Glutamatergic neuron (in vitro differentiated cells): Measurements from ENCODE around the gene SLC27A5. TPM values are rescaled to one million over a fixed set of nuclear protein-coding genes. Genes with fewer than 3 reads are reported as not detected.
"Not testable (repeated sequence)": the region's sequence is repeated elsewhere in the genome, so short reads cannot be mapped to it uniquely, and the experiment has no call there.

ENCODE experiments used
- DNase-seq: peaks from one replicate; pipeline ENCODE4 v3.0.0; 2022
- H3K27ac Mint-ChIP-seq: one replicate; pipeline ENCODE4 v1.8.0; 2020; ENCODE audit warnings: mild to moderate bottlenecking, mixed read lengths, inconsistent platforms; ENCODE audit not compliant: unreplicated experiment
- H3K27me3 Mint-ChIP-seq: one replicate; pipeline ENCODE4 v1.8.0; 2020; ENCODE audit warnings: mild to moderate bottlenecking, moderate library complexity, mixed read lengths, inconsistent platforms; ENCODE audit not compliant: unreplicated experiment
- H3K36me3 Mint-ChIP-seq: one replicate; pipeline ENCODE4 v1.8.0; 2020; ENCODE audit warnings: mild to moderate bottlenecking, mixed read lengths, inconsistent platforms; ENCODE audit not compliant: unreplicated experiment
- H3K4me1 Mint-ChIP-seq: one replicate; pipeline ENCODE4 v1.8.0; 2020; ENCODE audit warnings: mild to moderate bottlenecking, low read depth, mixed read lengths, inconsistent platforms; ENCODE audit not compliant: unreplicated experiment
- H3K4me3 Mint-ChIP-seq: one replicate; pipeline ENCODE4 v1.8.0; 2020; ENCODE audit warnings: mild to moderate bottlenecking, mixed read lengths, inconsistent platforms; ENCODE audit not compliant: unreplicated experiment
- H3K9me3 Mint-ChIP-seq: one replicate; pipeline ENCODE4 v1.8.0; 2020; ENCODE audit warnings: mild to moderate bottlenecking, moderate library complexity, mixed read lengths, inconsistent platforms; ENCODE audit not compliant: unreplicated experiment
- total RNA-seq: library from RNA; stranded (reverse); fragmentation: NEBNext Ultra II Directional; extraction: Animal tissue kit (Norgen Biotek cat#: 25700); gene quantifications from one replicate; pipeline ENCODE4 v1.2.1, GENCODE V29; 2021; ENCODE audit not compliant: unreplicated experiment
- TF ChIP-seq, protein P1 (sequence below): fragments of 200-600 bp; sonication (generic); IDR thresholded peaks from one replicate; pipeline ENCODE4 v1.5.0; 2021; ENCODE audit not compliant: partially characterized antibody, unreplicated experiment

SLC27A5 gene
- total RNA-seq, 1 donor from 2014 or later: 7.4 TPM

- peak overlapping the region; percentile 97 for H3K4me3 Mint-ChIP-seq
- TF ChIP-seq, protein P1, sequence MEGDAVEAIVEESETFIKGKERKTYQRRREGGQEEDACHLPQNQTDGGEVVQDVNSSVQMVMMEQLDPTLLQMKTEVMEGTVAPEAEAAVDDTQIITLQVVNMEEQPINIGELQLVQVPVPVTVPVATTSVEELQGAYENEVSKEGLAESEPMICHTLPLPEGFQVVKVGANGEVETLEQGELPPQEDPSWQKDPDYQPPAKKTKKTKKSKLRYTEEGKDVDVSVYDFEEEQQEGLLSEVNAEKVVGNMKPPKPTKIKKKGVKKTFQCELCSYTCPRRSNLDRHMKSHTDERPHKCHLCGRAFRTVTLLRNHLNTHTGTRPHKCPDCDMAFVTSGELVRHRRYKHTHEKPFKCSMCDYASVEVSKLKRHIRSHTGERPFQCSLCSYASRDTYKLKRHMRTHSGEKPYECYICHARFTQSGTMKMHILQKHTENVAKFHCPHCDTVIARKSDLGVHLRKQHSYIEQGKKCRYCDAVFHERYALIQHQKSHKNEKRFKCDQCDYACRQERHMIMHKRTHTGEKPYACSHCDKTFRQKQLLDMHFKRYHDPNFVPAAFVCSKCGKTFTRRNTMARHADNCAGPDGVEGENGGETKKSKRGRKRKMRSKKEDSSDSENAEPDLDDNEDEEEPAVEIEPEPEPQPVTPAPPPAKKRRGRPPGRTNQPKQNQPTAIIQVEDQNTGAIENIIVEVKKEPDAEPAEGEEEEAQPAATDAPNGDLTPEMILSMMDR: no peak
Measured at GRCh38 chr19:58546019-58546530, 34.3 kb upstream of the SLC27A5 start.

DNA sequence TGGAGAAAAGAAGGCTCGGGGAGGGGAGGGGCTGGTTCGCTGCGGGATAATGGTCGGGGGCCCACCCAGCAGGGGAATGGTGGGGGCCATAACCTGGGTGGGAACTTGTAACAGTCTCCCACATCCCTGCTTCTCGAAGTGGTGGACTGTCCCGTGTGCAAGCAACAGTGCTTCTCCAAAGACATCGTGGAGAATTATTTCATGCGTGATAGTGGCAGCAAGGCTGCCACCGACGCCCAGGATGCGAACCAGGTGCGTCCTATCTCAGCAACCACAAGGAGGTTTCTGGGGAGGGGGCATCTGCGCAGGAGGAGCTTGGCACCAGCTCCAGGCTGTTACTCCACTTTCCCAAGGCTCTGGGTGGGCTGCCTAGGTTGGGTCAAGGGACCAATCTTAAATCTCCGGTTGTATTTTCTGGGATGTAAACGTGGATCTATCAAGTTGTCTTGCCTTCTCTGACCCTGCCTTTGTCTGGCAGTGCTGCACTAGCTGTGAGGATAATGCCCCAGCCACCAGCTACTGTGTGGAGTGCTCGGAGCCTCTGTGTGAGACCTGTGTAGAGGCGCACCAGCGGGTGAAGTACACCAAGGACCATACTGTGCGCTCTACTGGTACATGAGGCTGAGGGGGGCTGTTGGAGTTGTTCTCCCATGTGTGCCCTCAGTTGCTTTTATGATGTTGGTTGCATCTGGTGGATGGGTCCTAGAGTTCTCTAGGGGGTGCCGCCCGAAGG lies 33.7 kb upstream of the SLC27A5 start:
- TF ChIP-seq, protein P1: no peak
- Mint-ChIP-seq H3K36me3 (no peaks in the 10 kb centered on the region), H3K27ac (peak overlapping the region; percentile 94), H3K9me3 (peaks cover 22% of the 10 kb centered on the region), H3K4me1 (peaks cover 10% of the 10 kb centered on the region), H3K4me3 (peak overlapping the region; percentile 97), H3K27me3 (peaks cover 18% of the 10 kb centered on the region)
- no peak for DNase-seq

More at GRCh38 chr19:58546019-58546530, 34.3 kb upstream of the SLC27A5 start:
- DNase-seq: no peak
- Mint-ChIP-seq H3K4me1 (peaks cover 10% of the 10 kb centered on the region), H3K27ac (peak overlapping the region; percentile 94), H3K36me3 (no peaks in the 10 kb centered on the region), H3K9me3 (peaks cover 23% of the 10 kb centered on the region), H3K27me3 (peaks cover 18% of the 10 kb centered on the region)

DNA sequence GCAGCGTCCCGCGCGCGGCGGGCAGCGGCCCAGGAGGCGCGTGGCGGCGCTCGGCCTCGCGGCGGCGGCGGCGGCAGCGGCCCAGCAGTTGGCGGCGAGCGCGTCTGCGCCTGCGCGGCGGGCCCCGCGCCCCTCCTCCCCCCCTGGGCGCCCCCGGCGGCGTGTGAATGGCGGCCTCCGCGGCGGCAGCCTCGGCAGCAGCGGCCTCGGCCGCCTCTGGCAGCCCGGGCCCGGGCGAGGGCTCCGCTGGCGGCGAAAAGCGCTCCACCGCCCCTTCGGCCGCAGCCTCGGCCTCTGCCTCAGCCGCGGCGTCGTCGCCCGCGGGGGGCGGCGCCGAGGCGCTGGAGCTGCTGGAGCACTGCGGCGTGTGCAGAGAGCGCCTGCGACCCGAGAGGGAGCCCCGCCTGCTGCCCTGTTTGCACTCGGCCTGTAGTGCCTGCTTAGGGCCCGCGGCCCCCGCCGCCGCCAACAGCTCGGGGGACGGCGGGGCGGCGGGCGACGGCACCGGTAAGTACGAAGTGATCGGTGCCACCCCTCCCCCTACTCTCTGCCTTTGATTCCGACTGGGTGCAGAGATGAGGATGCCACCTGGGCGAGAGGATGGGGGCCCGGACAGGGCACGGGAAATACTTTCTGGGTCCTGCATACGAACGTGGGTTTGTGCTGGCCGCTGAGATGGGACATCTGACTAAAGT lies 32.9 kb upstream of the SLC27A5 start:
- Mint-ChIP-seq H3K36me3 (no peaks in the 10 kb centered on the region), H3K4me1 (peaks cover 10% of the 10 kb centered on the region), H3K9me3 (peaks cover 22% of the 10 kb centered on the region)

GRCh38 chr19:58543826-58544590 lies 32.2 kb upstream of the SLC27A5 start, which contains the start of gene TRIM28:
TRIM28 (plus strand) TSS chr19:58544064; CDS start chr19:58544758, 694 bp downstream.
- TF ChIP-seq, protein P1: no peak
- Mint-ChIP-seq H3K27ac (peak within 1 kb of the TSS; percentile 97), H3K27me3 (peaks cover 23% of the 10 kb centered on the region), H3K4me1 (peaks cover 10% of the 10 kb centered on the region), H3K36me3 (no peaks in the 10 kb centered on the region), H3K4me3 (peak within 1 kb of the TSS; percentile 97), H3K9me3 (peaks cover 22% of the 10 kb centered on the region)
- peak; percentile 99 for DNase-seq

More for the DNA sequence above, 32.9 kb upstream of the SLC27A5 start:
- Mint-ChIP-seq H3K27ac (peak overlapping the region; percentile 94), H3K4me3 (peak overlapping the region; percentile 97), H3K27me3 (peaks cover 18% of the 10 kb centered on the region)
- DNase-seq: peak; percentile 81
- TF ChIP-seq, protein P1: no peak

DNA sequence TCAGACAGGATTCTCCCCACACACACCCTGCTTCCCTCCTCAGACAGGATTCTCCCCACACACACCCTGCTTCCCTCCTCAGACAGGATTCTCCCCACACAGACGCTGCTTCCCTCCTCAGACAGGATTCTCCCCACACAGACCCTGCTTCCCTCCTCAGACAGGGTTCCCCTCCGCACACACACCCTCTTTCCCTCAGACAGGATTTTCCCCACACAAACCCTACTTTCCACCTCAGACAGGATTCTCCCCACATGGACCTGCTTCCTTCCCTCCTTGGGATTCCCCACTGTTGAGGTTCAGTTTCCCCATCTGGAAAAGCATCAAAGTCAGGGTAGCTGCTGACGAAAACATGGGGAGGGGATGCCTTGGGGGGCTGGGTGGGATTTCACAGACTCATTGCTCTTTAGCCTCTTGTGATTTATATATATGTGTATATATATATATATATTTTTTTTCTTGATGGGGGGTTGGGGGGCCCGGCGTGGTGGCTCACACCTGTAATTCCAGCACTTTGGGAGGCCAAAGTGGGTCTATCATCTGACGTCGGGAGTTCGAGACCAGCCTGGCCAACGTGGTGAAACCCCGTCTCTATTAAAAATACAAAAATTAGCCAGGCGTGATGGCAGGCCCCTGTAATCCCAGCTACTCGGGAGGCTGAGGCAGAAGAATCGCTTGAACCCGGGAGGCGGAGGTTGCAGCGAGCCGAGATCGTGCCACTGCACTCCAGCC lies 31.0 kb upstream of the SLC27A5 start:
- not testable (repeated sequence) for DNase-seq, H3K4me1 Mint-ChIP-seq, H3K4me3 Mint-ChIP-seq, H3K36me3 Mint-ChIP-seq, H3K27ac Mint-ChIP-seq
- Mint-ChIP-seq H3K27me3 (peaks cover 25% of the 10 kb centered on the region), H3K9me3 (peaks cover 22% of the 10 kb centered on the region)

- peaks cover 13% of the 10 kb centered on the region for H3K27me3 Mint-ChIP-seq
- H3K9me3 Mint-ChIP-seq, H3K36me3 Mint-ChIP-seq, H3K4me3 Mint-ChIP-seq, H3K27ac Mint-ChIP-seq, H3K4me1 Mint-ChIP-seq, DNase-seq: not testable (repeated sequence)
Measured at GRCh38 chr19:58539169-58539559, 27.4 kb upstream of the SLC27A5 start.
